CD1c-positive myeloid dendritic cell (primary cell): ENCODE data around the gene PRKCE.
A peak's percentile ranks its signal among the peaks of the same experiment; 100 is the strongest.

Experiments used
- DNase-seq: peaks from one replicate; pipeline ENCODE4 v3.0.0-alpha.2; 2016; ENCODE audit errors: extremely low spot score

Gene PRKCE

DNA sequence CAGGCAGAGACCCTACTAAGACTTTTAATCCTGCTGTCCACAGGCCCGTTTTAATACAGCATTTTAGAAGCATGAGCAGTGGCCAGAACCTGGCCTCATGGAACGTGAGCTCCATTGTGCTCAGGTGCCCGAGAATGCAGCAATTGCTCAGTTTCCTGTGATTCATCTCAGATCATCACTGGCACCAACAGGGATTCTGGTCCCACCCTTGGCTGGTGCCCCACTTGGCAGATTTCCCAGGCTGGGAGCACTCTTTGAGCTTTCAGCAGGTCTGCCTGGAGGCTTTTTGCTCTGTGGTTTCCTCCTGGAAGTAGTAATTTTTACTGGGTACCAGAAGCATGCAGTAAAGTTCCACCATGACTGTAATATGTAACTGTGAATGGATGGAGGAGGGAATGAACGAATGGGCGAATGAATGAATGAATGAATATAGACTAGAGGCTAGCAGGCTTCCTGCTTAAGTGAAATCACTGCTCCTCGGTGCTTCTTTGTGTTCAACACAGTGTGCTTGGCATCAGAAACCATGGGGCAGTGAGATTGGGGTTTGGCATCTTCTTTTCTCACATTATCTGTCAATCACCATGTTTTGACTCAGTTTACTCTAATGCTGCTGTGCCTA is 312.9 kb downstream of the PRKCE start:
- no peak for DNase-seq

- no peak for DNase-seq
These were observed 313.4 kb downstream of the PRKCE start for GRCh38 chr2:45964906-45965305.

GRCh38 chr2:45965871-45966498 is 314.5 kb downstream of the PRKCE start:
- no peak for DNase-seq

GRCh38 chr2:45968946-45969584 is 317.6 kb downstream of the PRKCE start:
- DNase-seq, result no peak

DNA sequence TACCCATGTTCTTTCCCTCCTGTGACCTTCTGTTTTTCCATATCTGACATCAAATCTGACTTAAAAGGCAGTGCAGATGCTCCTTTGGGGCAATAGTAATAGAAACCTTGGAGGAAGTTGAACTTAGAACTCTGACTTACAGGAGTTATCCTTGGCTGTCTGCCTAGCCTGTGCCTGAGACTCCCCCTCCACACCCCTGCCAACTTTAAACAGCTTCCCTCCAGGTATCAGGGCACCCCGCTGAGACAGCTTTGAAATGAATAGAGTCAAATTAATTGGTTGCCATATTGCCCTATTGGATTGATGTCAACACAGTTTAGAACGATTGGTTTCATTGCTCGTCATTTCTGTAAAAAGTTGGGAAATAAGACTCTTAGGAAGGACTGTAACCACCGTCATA is 322.0 kb downstream of the PRKCE start:
- no peak for DNase-seq

GRCh38 chr2:45974056-45974455 is 322.6 kb downstream of the PRKCE start:
- no peak for DNase-seq

- DNase-seq, result no peak
These were observed 323.4 kb downstream of the PRKCE start for GRCh38 chr2:45974762-45975408.

DNA sequence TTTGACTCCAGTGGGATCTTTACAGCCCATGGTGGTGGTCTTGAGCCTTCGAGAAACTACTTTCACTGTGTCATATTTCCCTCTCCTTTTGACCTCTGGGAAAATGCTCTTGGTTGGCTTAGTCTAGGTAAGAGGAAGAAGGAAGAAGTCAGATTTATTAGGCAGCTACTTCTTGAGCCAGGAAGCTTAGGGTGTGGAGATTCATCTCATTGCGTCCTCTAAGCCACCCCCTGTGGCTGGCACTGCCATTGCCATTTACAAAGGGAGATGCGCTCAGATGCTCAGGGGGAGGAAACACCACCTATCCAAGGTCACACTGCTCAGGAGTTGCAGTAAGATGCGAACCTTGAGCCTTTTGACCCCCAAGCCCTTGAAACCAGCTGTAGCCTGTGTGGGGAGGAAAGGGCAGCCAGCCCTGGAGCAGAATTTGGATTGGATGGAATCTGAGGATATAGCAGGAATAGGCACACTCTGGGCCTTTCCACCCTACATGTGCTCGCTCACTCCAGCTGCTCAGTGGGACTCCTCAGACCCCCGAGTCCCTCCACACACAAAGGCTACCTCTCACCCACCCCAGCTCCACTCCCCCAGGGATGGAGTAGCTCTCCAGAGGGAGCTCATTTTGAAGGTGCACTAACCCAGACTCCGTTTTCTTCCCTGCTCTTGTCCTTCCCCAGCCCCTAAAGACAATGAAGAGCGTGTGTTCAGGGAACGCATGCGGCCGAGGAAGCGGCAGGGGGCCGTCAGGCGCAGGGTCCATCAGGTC is 324.5 kb downstream of the PRKCE start:
- DNase-seq, result no peak

DNA sequence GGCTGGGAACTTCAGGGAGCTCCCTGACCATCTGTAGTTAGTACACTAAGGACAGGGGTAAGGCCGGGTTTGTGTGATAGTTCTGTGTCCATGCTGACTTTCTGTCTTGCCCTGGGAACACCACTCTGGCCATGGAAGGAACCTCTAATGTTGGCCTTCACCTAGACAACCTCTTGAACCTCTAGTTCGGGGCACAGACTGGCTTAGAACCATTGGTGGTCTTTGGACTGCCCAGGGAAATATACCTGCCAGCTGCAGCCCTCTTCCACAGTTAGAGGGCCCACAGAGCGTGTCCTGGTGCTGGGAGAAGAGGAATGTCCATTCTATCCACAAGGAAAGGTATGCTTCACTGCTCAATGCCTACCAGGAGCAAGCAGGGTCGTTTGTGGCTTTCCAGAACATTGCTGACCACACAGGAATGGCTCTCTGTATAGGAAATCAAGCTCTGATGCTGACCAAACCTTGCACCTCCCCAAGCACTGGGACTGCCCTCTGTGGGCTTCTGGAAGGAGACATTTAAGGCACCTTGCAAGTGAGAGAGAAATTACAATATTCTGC is 326.9 kb downstream of the PRKCE start:
- no peak for DNase-seq

- DNase-seq, result no peak
These were observed 327.6 kb downstream of the PRKCE start for GRCh38 chr2:45979065-45979464.

DNA sequence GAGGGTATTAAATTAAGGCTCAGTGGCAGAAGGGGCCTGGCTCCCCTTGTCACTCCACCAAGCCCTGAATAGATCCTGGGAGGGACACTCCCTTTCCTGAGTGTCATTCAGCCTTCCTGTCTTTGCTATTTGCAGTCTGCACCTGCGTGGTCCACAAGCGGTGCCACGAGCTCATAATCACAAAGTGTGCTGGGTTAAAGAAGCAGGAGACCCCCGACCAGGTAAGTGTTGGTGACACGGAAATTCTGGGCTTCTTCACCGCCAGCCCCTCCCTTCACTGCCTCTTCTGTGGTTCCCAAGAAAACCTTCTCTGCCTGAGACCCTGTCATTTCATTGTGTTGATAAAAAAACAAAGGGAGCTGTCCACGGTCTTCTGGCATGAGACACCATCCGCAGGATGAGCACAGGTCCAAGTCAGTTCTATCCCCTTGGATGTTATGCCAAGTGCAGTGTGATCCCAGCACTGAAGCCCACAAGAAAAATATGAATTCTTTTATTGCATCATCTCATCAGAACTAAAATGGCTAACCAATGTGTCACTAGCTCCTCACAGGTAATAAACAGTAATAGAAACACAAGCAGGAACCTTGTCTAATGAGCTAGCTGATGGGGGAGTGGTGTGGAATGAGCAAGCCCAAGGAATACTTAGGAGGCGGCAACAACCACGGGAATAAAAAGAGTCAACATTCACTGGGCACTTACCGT is 328.8 kb downstream of the PRKCE start:
- no peak for DNase-seq

GRCh38 chr2:45981384-45981930 is 330.0 kb downstream of the PRKCE start:
- DNase-seq, result no peak

GRCh38 chr2:45982096-45982495 is 330.6 kb downstream of the PRKCE start:
- no peak for DNase-seq

GRCh38 chr2:45983213-45983612 is 331.7 kb downstream of the PRKCE start:
- DNase-seq, result no peak

DNA sequence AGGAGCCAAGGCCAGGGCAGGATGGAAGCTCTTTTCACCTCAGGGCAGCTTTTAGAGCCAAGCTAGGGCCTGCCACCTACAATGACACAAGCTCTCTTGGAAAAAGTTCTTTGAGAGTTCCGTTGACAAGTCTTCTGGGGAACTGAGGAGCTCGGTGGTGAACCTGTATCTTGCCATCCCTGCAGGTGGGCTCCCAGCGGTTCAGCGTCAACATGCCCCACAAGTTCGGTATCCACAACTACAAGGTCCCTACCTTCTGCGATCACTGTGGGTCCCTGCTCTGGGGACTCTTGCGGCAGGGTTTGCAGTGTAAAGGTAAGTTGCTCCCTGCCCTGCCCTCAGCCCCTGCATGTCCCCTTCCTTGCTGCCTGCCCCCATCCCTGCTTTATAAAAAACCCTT is 332.9 kb downstream of the PRKCE start:
- no peak for DNase-seq

DNA sequence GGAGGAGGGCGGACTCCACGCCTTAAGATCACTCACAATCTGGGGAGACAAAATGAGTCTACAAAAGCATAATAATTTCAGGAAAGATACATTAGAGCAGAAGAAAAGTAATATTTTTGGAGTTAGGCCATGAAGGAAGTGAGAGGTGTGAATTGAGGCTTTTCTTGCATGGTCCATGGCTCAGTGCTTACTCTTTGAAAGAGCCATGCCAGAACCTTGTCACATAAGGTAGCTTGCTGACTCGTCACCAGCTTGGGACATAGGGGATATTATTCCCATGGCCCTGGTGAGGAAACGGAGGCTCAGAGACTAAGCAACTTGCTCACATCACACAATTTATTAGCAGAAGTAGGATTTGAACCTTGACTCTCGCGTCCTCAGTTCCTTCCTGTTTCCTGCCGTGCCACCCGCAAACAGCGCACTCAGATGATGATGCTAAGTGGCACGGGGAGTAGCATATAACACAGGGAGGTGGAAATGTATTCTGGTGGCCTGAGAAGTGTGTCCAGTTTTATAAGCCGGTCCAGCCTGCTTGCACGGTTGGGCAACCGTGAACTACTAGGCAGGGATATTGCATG is 333.5 kb downstream of the PRKCE start:
- peak; percentile 74 for DNase-seq

GRCh38 chr2:45986509-45986908 is 335.0 kb downstream of the PRKCE start:
- DNase-seq, result peak; percentile 80

DNA sequence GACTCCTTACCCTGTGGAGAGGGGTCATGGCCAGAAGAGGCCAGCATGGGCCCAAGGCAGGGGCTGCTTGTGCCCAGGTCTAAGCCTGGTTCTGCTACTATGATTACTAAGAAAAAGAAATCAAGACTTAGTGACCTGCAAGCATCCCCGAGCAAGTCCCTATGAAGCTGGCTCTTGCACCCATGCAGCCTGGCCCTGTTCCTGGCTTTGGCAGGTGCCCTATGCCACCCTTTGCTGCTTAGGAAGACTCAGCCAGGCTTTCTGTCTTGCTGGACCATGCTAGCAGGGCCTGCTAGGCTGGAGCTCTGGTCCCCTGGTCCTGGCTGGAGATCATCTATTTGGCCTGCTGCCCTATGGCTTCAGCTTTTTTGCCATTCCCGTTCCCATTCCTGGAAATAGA is 336.4 kb downstream of the PRKCE start:
- no peak for DNase-seq

DNA sequence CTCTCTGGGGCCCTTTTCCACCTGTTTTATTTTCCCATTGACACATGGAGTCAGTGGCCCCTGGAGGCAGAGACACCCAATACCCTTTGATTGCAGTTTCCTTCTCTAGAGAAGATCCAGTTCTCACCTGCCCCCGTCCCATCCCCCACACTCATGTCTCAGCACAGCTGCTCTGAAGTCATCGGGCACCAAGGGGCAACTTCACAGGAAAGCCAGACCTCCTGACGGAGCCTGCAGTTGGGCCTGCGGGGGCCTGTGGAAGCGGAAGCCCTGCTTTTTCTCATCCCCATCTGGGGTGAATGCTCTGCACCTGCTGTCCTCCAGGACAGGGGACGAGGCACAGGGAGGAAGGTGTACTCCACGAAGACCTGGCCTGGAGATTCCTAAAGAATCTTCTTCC is 337.4 kb downstream of the PRKCE start:
- no peak for DNase-seq

DNA sequence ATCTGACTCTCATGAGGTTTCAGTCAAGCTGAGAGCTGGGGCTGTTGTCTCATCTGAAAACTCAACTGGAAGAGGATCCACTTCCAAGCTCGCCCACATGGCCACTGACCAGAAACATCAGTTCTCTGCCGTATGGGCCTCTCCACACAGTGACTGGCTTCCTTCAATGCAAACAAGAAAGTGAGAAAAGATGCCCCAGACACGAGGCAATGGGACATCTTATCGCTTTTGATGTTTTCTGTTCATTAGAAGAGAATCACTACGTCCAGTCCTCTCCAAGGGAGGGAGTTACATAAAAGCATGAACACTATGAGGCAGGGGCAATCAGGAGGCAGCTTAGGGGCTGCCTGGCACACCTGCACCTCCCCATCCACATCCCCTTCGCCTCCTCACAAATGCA is 338.7 kb downstream of the PRKCE start:
- no peak for DNase-seq
